HG03060 (cell line): ENCODE measurements around the gene CCSAP.
"Not testable (repeated sequence)": the region's sequence is repeated elsewhere in the genome, so short reads cannot be mapped to it uniquely, and the experiment has no call there.

Source experiments
- ATAC-seq: cut with Tn5 transposase; IDR thresholded peaks from one replicate; pipeline ENCODE4 v1.9.1; 2021; ENCODE audit warnings: low read depth, moderate number of reproducible peaks; ENCODE audit not compliant: unreplicated experiment

The CCSAP gene

DNA sequence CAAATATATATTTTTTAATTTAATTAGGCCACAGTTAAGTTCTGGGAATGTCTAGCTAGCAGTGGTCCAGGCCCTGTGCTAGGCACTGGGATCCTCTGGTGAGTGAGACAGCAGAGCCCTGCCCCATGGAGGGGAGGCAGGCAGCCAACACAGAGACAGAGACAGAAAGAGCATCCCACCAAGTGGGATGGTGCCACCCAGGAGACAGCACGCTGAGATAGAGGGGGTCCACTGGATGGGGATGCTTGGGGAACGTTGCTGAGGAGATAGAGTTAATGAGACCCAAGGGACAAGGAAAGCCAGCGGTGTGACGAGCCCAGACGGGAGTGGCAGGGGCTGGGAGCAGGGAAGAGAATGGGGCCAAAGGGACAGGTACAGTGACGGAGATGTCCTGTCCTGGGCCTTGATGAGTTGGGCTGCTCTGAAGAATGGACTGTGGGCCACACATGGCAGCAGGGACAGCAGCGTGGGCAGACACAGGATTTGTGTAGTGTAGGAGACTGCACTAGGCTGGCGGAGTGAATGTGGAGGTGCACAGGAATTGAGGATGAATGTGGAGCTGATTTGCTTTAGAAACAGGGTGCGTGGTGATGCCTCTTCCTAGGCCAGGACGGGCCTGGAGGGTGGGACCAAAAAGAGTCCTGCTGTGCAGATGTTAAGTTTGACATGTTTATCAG lies 49.2 kb downstream of the CCSAP start:
- no peak for ATAC-seq

DNA sequence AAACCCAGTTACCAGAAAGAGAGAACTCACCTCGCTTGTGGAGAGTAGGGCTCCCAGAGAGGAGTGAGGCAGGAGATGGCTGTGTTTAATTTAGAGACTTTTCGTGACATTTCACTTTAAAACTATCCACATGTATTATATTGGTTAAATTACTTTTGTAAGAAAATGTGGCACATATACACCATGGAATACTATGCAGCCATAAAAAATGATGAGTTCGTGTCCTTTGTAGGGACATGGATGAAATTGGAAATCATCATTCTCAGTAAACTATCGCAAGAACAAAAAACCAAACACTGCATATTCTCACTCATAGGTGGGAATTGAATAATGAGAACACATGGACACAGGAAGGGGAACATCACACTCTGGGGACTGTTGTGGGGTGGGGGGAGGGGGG lies 51.2 kb downstream of the CCSAP start:
- ATAC-seq = not testable (repeated sequence)

DNA sequence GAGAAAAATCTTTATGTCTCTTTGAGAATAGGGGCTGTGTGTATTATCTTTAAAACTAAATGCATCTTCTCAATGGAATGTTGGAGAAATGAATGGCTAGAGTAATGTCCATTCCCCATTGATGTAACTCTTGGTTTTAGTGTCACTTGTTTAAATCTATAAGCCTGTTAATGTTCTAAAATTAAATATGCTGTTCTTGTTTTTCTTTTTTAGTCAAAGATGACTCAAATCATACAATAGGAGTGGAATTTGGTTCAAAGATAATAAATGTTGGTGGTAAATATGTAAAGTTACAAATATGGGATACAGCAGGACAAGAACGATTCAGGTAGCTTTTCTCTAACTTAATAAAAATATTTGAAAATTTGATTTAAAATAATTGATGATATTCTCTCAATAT lies 54.3 kb downstream of the CCSAP start:
- ATAC-seq = no peak

DNA sequence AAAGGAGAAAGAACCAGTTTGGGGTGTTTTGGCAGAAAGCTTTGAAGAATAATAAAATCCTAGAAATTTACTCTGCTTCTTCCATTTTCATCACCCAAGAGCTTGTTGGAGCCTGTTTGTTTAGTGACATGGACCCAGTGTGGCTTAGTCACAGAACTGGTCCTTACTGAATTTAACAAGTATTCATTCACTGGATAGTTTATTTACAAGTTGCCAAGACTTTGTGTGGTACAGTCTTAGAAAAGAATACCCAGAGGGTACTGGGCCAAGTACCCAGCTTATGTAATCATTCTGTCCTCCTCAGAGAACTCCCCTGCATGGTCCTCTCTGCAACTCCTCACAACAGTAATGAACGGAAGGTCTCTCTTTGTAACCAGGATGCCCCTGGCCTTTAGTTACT lies 55.6 kb downstream of the CCSAP start:
- no peak for ATAC-seq

DNA sequence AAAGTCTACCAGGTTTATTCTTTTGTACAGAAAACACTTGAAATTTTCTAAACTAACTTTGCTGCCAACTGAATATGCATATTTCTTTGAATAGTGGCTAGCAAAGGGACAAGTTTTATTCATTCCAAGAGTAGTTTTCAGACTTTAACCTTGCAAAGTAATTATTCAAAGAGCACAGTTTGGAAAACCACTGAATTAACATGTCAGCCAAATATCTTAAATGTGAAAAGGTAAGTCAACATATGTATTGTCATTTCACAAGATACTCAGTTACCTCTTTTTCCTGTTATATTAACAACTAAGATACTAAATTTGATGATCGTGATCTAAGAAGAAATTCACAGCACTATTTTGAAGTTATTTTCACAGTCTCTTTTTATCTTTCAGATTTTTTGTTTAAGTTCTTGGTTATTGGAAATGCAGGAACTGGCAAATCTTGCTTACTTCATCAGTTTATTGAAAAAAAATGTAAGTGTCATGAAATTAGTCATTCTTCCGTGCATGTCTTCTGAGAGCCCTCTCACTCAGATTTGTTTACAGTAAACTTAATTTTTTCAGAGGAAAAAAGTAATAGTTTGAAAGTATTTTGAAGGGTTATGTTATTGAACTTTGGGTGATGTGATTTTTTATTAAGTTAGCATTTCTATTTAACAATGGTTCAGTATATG lies 56.6 kb downstream of the CCSAP start:
- ATAC-seq = no peak

DNA sequence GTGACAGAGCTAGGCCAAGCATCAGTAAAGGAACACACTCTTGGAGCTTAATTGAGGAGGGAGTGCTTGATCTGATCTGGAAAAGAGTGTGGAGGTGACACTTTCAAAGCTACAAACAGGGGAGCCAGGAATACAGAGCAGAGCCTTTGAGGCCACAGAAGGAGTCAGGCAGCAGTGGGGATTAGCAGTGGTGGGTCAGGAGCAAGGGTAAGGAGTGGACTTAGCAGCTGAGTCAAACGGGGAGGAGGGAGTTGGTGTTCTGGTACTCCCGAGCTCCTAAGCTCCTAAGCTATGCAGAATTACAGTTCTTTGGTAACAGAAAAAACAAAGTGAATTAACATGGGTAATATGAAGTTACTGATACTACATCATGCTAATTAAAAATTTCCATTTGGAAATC lies 57.4 kb downstream of the CCSAP start:
- ATAC-seq = no peak

DNA sequence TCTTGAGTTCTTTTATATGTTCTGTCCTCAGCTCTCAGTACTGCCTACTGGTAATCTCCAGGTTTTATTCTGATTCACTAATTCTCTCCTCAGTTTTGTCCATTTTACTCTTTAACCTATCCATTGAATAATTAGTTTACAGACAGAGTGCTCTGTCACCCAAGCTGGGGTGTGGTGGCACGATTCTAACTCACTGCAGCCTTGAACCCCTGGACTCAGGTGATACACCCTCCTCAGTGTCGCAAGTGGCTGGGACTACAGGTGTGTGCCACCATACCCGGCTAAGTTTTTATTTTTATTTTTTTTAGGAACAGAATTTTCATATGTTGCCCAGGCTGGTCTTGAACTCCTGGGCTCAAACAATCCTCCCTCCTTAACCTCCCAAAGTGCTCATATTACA lies 58.0 kb downstream of the CCSAP start:
- ATAC-seq = no peak

DNA sequence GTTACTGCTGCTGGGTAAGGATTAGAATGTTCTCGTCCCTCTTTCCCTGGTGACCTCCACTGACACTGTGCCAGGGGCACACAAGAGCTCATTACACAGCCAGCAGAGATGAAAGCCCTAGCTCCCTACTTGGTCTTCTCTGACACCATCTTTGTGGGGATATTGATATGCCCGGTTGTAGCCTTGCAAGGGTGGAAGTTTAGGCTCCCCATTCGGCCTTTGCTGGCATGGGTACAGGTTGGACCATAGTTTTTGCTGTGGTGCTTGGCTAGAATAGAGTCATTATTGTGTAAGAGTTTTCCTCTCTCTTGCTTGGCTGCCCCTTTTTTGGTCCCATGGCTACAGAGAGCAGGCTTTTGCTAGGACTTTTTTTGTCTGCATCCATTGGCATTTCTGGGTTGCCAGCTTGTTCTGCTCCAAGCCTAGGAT lies 59.6 kb downstream of the CCSAP start:
- ATAC-seq = no peak

DNA sequence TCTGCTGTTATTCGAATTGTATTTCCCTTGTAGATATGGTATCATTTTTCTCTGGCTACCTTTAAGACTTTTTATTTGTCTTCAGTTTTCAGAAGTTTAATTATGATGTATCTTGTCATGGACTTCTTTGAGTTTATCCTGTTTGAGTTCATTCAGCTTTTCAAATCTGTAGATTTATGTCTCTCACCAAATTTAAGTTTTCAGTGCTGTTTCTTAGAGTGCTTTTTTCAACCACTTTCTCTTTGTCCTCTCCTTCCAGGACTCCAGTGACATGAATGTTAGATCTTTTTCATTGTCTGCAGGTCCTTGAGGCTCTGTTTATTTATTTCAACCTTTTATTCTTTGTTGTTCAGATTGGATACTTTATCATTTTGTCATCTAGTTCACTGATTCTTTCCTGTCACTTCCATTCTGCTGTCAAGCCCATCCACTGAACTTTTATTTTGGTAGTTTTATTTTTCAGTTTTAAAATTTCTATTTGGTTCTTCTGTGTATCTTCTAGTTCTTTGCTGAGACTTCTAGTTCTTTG lies 60.5 kb downstream of the CCSAP start:
- ATAC-seq = no peak

DNA sequence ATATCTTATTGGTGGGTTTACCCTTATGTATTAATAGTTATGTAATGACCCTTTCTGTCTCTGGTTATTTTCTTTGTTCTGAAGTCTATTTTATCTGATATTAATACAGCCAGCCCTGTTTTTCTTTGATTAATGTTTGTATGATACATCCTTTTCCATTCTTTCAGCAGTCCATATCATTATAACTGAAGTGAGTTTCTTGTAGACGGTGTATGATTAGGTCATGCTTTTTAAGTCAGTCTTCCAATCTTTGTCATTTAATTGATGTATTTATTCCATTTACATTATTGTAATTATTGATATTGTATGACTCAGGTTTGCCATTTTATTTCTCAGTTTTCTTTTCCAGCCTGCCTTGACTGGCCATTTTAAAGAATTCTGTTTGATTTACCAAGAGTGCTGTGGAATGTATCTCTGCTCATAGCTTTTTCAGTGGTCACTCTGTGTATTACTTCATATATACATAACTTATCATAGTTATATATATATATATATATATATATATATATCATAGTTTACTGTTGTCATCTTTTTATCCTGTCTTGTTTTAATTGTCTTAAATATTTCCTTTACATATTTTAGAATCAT lies 61.4 kb downstream of the CCSAP start:
- no peak for ATAC-seq

DNA sequence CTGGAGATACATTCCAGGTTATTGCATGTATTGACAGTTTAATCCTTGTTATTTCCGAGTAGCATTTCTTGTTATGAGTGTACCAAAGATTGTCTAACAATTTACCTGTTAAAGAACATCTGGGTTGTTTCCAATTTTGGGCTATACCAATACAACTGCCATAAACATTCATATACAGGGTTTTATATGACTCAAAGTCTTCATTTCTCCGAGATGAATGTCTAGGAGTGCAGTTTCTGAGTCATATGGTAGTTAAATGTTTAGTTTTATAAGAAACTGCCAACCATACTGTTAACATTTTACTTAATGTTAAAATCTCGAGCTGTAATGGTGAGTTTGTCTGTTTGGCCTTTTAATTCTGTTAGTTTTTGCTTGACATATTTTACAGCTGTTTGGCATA lies 61.9 kb downstream of the CCSAP start:
- no peak for ATAC-seq

DNA sequence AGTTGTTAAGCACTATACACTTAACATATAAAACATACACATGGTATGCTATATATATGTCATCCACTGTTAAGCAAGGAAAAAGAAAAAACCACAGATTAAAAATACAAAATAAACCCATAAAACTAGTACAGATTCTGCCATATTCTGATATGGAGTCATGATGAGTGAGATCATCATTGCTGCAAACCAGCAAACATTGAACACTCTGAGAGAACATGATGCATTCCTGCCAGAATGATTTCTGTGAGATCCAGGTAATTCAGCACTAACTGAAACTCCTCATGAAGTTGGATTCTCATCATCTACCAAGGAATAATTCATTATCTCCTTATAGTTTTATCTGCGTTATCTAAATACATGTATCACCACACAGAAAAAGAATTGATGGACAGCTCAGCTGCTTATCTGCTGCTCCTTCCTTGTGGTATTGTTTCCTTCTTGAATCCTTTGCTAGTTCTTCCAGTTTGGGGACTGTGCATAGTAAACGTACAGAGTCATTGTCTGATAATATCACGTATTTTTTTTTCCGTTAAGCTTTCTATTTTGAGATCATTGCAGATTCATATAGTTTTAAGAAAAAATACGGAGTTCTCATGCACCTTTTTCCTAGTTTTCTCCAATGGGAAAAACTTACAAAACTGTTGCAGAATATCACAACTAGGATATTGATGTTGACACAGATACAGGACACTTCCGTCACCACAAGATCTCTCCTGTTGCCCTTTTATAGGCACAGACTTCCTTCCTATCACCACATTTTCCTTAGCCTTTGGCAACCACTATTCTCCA lies 62.6 kb downstream of the CCSAP start:
- ATAC-seq = no peak

DNA sequence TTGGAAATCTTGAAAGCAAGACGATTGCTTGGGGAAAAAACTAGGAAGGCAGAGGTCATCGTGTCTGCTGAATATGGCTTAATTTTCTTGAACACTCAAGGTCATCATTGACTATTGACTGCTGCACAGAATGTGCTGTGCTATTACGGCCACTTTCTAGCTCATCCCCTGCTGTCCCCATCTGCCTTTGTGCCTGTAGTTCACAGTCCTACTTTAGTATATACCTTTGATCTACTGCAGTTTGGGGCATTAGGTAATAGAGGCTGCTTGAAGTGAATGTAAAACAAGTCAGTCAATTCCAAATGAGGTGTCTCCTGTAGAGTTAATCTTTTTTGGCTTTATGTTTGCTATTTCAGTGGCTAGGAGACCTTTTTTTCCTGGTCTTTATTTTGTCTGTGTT lies 63.6 kb downstream of the CCSAP start:
- no peak for ATAC-seq

DNA sequence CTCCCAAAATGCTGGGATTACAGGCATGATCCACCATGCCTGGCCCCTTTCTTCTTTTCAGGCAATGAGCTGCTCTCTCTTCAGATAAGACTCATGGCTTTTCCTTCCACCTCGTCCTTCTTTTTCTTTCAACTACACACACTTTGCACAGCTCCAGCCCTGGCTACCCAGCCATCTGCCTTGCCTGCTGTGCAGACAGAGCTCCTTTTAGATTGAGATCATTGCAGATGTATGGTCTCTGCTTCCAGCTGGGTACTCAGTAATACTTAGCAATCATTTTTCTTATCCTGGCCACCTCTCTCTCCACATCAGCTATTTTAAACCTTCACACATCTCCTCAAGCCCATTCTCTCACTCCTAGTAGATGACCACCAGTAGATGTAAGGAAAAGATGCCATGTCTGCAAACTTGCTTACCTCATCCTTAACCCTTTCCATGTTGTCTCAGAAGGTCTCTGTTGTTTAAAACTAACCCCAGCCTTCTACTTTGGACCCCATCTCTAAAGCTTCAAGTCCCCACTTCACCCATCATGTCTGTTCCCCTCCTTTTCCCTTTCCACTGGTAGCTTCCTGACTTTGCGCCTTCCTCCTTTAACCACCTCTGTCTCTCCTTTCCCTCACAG lies 64.6 kb downstream of the CCSAP start:
- no peak for ATAC-seq

DNA sequence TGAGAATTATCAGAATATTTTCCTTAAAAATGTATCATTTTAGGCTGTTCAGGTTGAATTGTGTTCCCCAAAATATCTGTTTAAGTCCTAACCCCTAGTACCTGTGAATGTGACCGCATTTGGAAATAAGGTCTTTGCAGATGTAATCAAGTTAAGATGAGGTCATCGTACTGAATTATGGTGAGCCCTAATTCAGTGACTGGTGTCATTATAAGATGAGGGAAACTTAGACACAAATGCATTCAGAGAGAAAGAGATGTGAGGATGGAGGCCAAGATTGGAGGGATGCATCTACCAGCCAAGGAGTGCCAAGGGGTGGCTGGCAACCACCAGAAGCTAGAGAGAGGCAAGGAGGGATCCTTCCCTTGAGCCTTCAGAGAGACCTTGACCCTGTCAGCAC lies 67.8 kb downstream of the CCSAP start:
- no peak for ATAC-seq

DNA sequence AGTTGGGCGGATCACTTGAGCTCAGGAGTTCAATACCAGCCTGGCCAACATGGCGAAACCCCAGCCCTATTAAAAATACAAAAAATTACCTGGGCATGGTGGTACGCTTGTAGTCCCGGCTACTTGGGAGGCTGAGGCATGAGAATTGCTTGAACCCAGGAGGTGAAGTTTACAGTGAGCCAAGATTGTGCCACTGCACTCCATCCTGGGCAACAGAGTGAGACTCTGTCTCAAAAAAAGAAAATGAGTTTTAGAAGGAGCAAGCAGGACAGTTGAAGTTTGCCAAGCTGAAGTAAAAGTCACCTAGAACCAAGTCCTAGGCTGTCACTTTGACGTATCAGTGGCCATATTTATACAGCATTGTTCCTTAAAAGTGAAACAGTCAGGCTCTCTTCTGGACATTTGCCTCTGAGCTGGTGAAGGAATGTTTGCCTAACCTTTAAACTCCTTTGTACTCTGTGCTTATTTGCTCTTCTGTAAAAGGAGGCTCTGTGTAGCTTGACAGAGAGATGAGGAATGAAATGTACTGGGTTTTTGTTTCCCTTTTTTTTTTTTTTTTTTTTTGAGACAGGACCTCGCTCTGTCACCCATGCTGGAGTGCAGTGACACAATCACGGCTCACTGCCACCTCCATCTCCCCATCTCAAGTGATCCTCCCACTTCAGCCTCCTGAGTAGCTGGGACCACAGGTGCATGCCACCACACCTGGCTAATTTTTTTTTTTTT lies 69.2 kb downstream of the CCSAP start:
- no peak for ATAC-seq

DNA sequence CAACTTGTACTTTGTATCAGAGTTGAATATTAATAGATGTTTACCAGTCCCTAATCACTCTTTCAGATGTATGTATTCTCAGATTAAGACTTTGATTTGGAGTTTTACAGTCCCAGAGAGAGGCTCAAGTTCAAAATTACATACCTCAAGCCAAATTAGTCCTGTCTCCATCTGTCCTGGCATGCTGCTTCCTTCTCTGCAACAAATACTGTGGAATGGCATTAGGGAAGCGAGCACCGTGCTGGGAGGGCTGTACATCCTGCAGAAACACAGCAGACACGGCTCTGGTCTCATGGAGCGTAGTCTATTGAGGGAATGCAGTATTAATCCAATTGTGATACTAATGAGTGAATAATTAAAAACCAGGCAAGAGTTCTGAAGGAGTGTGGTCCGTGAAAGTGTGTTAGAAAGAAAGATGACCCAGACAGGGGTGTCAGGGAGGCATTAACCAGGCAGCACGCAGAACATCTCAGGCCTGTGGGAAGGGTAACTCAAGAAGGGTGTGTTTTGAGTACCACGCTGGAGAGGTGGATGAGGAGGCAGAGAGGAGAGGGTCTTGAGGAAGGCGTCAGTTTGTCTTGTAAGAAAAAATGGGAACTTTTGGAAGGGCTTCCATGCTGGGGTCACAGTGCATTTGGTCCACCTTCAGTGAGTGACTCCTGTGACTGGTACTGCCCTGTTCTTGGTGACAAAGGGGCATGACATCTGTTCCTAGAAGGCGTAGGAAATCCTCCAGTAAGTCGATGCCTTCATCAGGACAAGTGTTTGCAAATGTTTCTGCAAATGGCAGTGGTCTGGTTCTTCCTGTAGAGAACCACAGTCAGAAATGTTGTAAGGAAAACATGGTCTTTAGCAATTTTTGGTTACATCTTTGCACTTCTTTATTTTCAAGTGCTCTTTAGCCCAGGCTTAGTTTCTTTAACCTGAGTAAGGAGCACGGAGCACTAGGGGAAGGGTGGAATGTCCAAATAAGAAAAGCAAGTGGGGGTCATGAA lies 70.4 kb downstream of the CCSAP start:
- no peak for ATAC-seq

DNA sequence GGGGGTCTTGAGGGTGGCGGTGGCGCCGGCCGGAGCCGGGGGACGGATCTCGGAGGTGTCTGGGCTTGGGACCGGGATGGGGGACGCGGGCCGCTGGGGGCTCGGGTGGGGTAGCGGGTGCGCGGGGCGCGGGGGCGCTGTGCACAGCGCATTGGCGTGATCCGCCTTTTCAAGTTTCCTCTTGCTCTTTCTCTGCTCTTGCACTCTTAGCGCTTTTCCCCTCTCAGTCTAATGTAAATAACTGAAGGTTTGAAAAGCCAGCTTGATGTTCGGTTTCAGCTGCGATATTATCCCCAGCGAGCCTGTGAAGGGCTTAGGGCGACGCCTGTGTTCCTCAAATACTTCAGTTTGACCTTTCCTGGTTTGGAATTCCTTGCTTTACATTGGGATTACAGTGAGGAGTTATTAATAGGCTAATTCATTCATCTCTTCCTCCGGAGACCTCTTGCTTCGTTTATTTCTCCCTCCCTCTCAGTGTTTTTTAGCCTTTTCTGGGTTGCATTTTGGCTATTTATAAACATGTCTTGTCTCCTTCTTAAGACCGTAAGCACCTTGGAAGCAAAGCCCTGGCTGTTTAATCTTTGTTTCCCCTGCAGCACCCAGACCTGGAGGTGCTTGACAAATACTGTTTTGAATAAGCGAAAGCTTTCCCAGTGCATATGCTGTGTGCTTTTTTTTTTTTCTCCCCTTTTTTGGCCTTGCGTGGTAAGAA lies 71.2 kb downstream of the CCSAP start:
- no peak for ATAC-seq
